Activated T-cell treated with anti-CD3 and anti-CD28 coated beads, Interleukin-2, amount 50 U/mL, for 4 hours (primary cell): Measurements from ENCODE around the gene ARFGEF2. TPM values are rescaled to one million over a fixed set of nuclear protein-coding genes. Genes with fewer than 3 reads are reported as not detected.
A peak's percentile ranks its signal among the peaks of the same experiment; 100 is the strongest.

Experiments
- ATAC-seq, 2 donors: fragments of 200-7000 bp; cut with Tn5 transposase; one replicate each; pipeline ENCODE4 v1.10.0; 2021
- DNase-seq: peaks from one replicate; pipeline ENCODE4 v3.0.0-alpha.2; 2020
- H3K27me3 Mint-ChIP-seq: one replicate; pipeline ENCODE4 v1.8.0; 2021; ENCODE audit warnings: low read depth, mixed read lengths
- H3K36me3 Mint-ChIP-seq: one replicate; pipeline ENCODE4 v1.8.0; 2022; ENCODE audit warnings: mixed read lengths; ENCODE audit not compliant: insufficient read depth
- H3K4me1 Mint-ChIP-seq: one replicate; pipeline ENCODE4 v1.8.0; 2021; ENCODE audit warnings: low read depth, mixed read lengths
- H3K4me3 Mint-ChIP-seq: one replicate; pipeline ENCODE4 v1.8.0; 2021; ENCODE audit warnings: mild to moderate bottlenecking, moderate library complexity, mixed read lengths
- H3K9me3 Mint-ChIP-seq: one replicate; pipeline ENCODE4 v1.8.0; 2021; ENCODE audit warnings: mixed read lengths
- total RNA-seq, 3 donors: library from RNA; stranded (reverse); gene quantifications; one replicate each; pipeline ENCODE4 v1.2.1, GENCODE V29; 2021

The ARFGEF2 gene
- total RNA-seq, 3 donors from 2014 or later, result 27.8 to 31.6 (median 28.3) TPM

- ATAC-seq (no peak), DNase-seq (no peak)
- no peaks in the 10 kb centered on the region for H3K9me3 Mint-ChIP-seq
- H3K36me3 Mint-ChIP-seq, result no peaks in the 10 kb centered on the region
- no peak overlapping the region for H3K4me3 Mint-ChIP-seq
- H3K4me1 Mint-ChIP-seq, result no peaks in the 10 kb centered on the region
- H3K27me3 Mint-ChIP-seq, result peaks cover 5% of the 10 kb centered on the region
Measured at GRCh38 chr20:48891235-48892048, 30.1 kb upstream of the ARFGEF2 start.

- Mint-ChIP-seq H3K36me3 (no peaks in the 10 kb centered on the region), H3K4me3 (no peak overlapping the region), H3K27me3 (peaks cover 5% of the 10 kb centered on the region), H3K9me3 (no peaks in the 10 kb centered on the region), H3K4me1 (no peaks in the 10 kb centered on the region)
- no peak for DNase-seq
- no peak for ATAC-seq
Measured at GRCh38 chr20:48892049-48892470, 29.5 kb upstream of the ARFGEF2 start.

GRCh38 chr20:48892891-48893290, 28.6 kb upstream of the ARFGEF2 start:
- H3K4me3 Mint-ChIP-seq, result no peak overlapping the region
- H3K27me3 Mint-ChIP-seq, result peaks cover 6% of the 10 kb centered on the region
- no peak for ATAC-seq

GRCh38 chr20:48893374-48893773, 28.1 kb upstream of the ARFGEF2 start:
- ATAC-seq, result no peak
- H3K27me3 Mint-ChIP-seq, result peaks cover 10% of the 10 kb centered on the region
- H3K36me3 Mint-ChIP-seq, result no peaks in the 10 kb centered on the region
- H3K4me1 Mint-ChIP-seq, result no peaks in the 10 kb centered on the region
- no peak overlapping the region for H3K4me3 Mint-ChIP-seq
- no peaks in the 10 kb centered on the region for H3K9me3 Mint-ChIP-seq
- no peak for DNase-seq

More at GRCh38 chr20:48892891-48893290, 28.6 kb upstream of the ARFGEF2 start:
- H3K4me1 Mint-ChIP-seq, result no peaks in the 10 kb centered on the region
- H3K36me3 Mint-ChIP-seq, result no peaks in the 10 kb centered on the region
- DNase-seq, result no peak
- no peaks in the 10 kb centered on the region for H3K9me3 Mint-ChIP-seq

- H3K4me1 Mint-ChIP-seq, result no peaks in the 10 kb centered on the region
- DNase-seq (no peak), ATAC-seq (no peak)
- peaks cover 5% of the 10 kb centered on the region for H3K27me3 Mint-ChIP-seq
- H3K9me3 Mint-ChIP-seq, result no peaks in the 10 kb centered on the region
- no peak overlapping the region for H3K4me3 Mint-ChIP-seq
- H3K36me3 Mint-ChIP-seq, result no peaks in the 10 kb centered on the region
Measured at GRCh38 chr20:48897305-48898010, 24.1 kb upstream of the ARFGEF2 start.

GRCh38 chr20:48898210-48898609, 23.3 kb upstream of the ARFGEF2 start:
- DNase-seq (no peak), ATAC-seq (no peak)
- Mint-ChIP-seq H3K4me1 (no peaks in the 10 kb centered on the region), H3K27me3 (peaks cover 5% of the 10 kb centered on the region), H3K4me3 (no peak overlapping the region), H3K36me3 (no peaks in the 10 kb centered on the region), H3K9me3 (no peaks in the 10 kb centered on the region)

GRCh38 chr20:48898896-48899530, 22.5 kb upstream of the ARFGEF2 start:
- no peaks in the 10 kb centered on the region for H3K4me1 Mint-ChIP-seq
- DNase-seq, result no peak
- H3K4me3 Mint-ChIP-seq, result peak overlapping the region; percentile 3
- H3K9me3 Mint-ChIP-seq, result no peaks in the 10 kb centered on the region
- no peaks in the 10 kb centered on the region for H3K36me3 Mint-ChIP-seq
- ATAC-seq, result no peak
- H3K27me3 Mint-ChIP-seq, result peaks cover 5% of the 10 kb centered on the region

- H3K27me3 Mint-ChIP-seq, result peaks cover 5% of the 10 kb centered on the region
- no peaks in the 10 kb centered on the region for H3K9me3 Mint-ChIP-seq
- no peak overlapping the region for H3K4me3 Mint-ChIP-seq
- H3K36me3 Mint-ChIP-seq, result no peaks in the 10 kb centered on the region
- ATAC-seq (no peak), DNase-seq (no peak)
- H3K4me1 Mint-ChIP-seq, result peaks cover 5% of the 10 kb centered on the region
Measured at GRCh38 chr20:48899881-48900280, 21.6 kb upstream of the ARFGEF2 start.

- H3K4me3 Mint-ChIP-seq, result no peak overlapping the region
- DNase-seq (no peak), ATAC-seq (no peak)
- H3K27me3 Mint-ChIP-seq, result peaks cover 5% of the 10 kb centered on the region
- no peaks in the 10 kb centered on the region for H3K36me3 Mint-ChIP-seq
- H3K4me1 Mint-ChIP-seq, result peaks cover 5% of the 10 kb centered on the region
- no peaks in the 10 kb centered on the region for H3K9me3 Mint-ChIP-seq
Measured at GRCh38 chr20:48901326-48901725, 20.2 kb upstream of the ARFGEF2 start.

- H3K36me3 Mint-ChIP-seq, result no peaks in the 10 kb centered on the region
- ATAC-seq (no peak), DNase-seq (no peak)
- peaks cover under 1% of the 10 kb centered on the region for H3K9me3 Mint-ChIP-seq
- no peak overlapping the region for H3K4me3 Mint-ChIP-seq
- no peaks in the 10 kb centered on the region for H3K27me3 Mint-ChIP-seq
- peaks cover 5% of the 10 kb centered on the region for H3K4me1 Mint-ChIP-seq
Measured at GRCh38 chr20:48903705-48904104, 17.8 kb upstream of the ARFGEF2 start.

- H3K4me3 Mint-ChIP-seq, result no peak overlapping the region
- peaks cover 5% of the 10 kb centered on the region for H3K4me1 Mint-ChIP-seq
- peaks cover 4% of the 10 kb centered on the region for H3K9me3 Mint-ChIP-seq
- DNase-seq (peak; percentile 63), ATAC-seq (peak; percentile 28 to 55)
- H3K27me3 Mint-ChIP-seq, result no peaks in the 10 kb centered on the region
- no peaks in the 10 kb centered on the region for H3K36me3 Mint-ChIP-seq
Measured at GRCh38 chr20:48904566-48905296, 16.8 kb upstream of the ARFGEF2 start.

GRCh38 chr20:48905297-48905647, 16.2 kb upstream of the ARFGEF2 start:
- no peaks in the 10 kb centered on the region for H3K27me3 Mint-ChIP-seq
- H3K4me3 Mint-ChIP-seq, result no peak overlapping the region
- DNase-seq (no peak), ATAC-seq (no peak)
- H3K9me3 Mint-ChIP-seq, result peaks cover 4% of the 10 kb centered on the region
- peaks cover 6% of the 10 kb centered on the region for H3K4me1 Mint-ChIP-seq
- H3K36me3 Mint-ChIP-seq, result no peaks in the 10 kb centered on the region

- H3K9me3 Mint-ChIP-seq, result peaks cover 4% of the 10 kb centered on the region
- H3K4me1 Mint-ChIP-seq, result peaks cover 12% of the 10 kb centered on the region
- DNase-seq, result no peak
- H3K4me3 Mint-ChIP-seq, result no peak overlapping the region
- no peaks in the 10 kb centered on the region for H3K36me3 Mint-ChIP-seq
- ATAC-seq, result no peak
- H3K27me3 Mint-ChIP-seq, result no peaks in the 10 kb centered on the region
Measured at GRCh38 chr20:48906221-48906877, 15.2 kb upstream of the ARFGEF2 start.
